ENCODE results near the gene ARSB.
"Not testable (repeated sequence)": the region's sequence is repeated elsewhere in the genome, so short reads cannot be mapped to it uniquely, and the experiment has no call there.

ARSB gene

GRCh38 chr5:78734950-78735349 lies 250.2 kb downstream of the ARSB start:
- ChIA-PET POLR2A (no interaction called here), CTCF (interaction anchor here (0.6 kb wide), 1 partner anchor 271 kb away, joined by 7 read pairs; no protein-coding TSS in a partner anchor)
- DNase-seq (ENCODE audit: extremely low spot score), result no peak
- TF ChIP-seq ELF4 (IDR thresholded peaks at IDR 0.05) (no peak), BHLHE40 (IDR thresholded peaks at IDR 0.05; ENCODE audit: borderline replicate concordance) (no peak), LEF1 (IDR thresholded peaks at IDR 0.05; ENCODE audit: borderline replicate concordance) (no peak), SUZ12 (IDR thresholded peaks at IDR 0.05) (no peak), ZNF384 (IDR thresholded peaks at IDR 0.05) (no peak), L3MBTL2 (conservative IDR thresholded peaks at IDR 0.05) (no peak), SP1 (IDR thresholded peaks at IDR 0.05) (no peak), ARNT (IDR thresholded peaks at IDR 0.05) (no peak)
- TF ChIP-seq, protein P1, sequence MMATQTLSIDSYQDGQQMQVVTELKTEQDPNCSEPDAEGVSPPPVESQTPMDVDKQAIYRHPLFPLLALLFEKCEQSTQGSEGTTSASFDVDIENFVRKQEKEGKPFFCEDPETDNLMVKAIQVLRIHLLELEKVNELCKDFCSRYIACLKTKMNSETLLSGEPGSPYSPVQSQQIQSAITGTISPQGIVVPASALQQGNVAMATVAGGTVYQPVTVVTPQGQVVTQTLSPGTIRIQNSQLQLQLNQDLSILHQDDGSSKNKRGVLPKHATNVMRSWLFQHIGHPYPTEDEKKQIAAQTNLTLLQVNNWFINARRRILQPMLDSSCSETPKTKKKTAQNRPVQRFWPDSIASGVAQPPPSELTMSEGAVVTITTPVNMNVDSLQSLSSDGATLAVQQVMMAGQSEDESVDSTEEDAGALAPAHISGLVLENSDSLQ (IDR thresholded peaks at IDR 0.05), result no peak

- CTCF ChIA-PET, result no interaction called here
- DNase-seq (ENCODE audit: extremely low spot score), result no peak
- POLR2A ChIA-PET, result no interaction called here
- TF ChIP-seq SUZ12 (IDR thresholded peaks at IDR 0.05), result no peak
- no peak for TF ChIP-seq FOXK2 (IDR thresholded peaks at IDR 0.05)
- no peak for TF ChIP-seq BHLHE40 (IDR thresholded peaks at IDR 0.05; ENCODE audit: borderline replicate concordance)
- no peak for TF ChIP-seq FOXM1 (IDR thresholded peaks at IDR 0.05; ENCODE audit: borderline replicate concordance)
- no peak for TF ChIP-seq ARNT (IDR thresholded peaks at IDR 0.05)
- no peak for TF ChIP-seq FOXA1 (IDR thresholded peaks at IDR 0.05)
- no peak for TF ChIP-seq HDGF (IDR thresholded peaks at IDR 0.05; ENCODE audit: borderline replicate concordance)
- no peak for TF ChIP-seq TARDBP (IDR thresholded peaks at IDR 0.05)
- TF ChIP-seq LEF1 (IDR thresholded peaks at IDR 0.05; ENCODE audit: borderline replicate concordance), result no peak
- no peak for TF ChIP-seq SP1 (IDR thresholded peaks at IDR 0.05)
- no peak for TF ChIP-seq NFRKB (IDR thresholded peaks at IDR 0.05)
- TF ChIP-seq CTBP1 (IDR thresholded peaks at IDR 0.05; ENCODE audit: borderline replicate concordance), result no peak
- TF ChIP-seq ZNF384 (IDR thresholded peaks at IDR 0.05), result no peak
- TF ChIP-seq L3MBTL2 (conservative IDR thresholded peaks at IDR 0.05), result no peak
These were observed 250.8 kb downstream of the ARSB start for GRCh38 chr5:78734094-78734845.

GRCh38 chr5:78732721-78733120 lies 252.4 kb downstream of the ARSB start:
- CTCF ChIA-PET; DNase-seq (ENCODE audit: extremely low spot score); POLR2A ChIA-PET: not testable (repeated sequence)

- TF ChIP-seq CTBP1 (IDR thresholded peaks at IDR 0.05; ENCODE audit: borderline replicate concordance), result no peak
- no peak for TF ChIP-seq HDGF (IDR thresholded peaks at IDR 0.05; ENCODE audit: borderline replicate concordance)
- no peak for TF ChIP-seq FOXM1 (IDR thresholded peaks at IDR 0.05; ENCODE audit: borderline replicate concordance)
- TF ChIP-seq, protein P1 (IDR thresholded peaks at IDR 0.05), result no peak
- no peak for TF ChIP-seq FOXK2 (IDR thresholded peaks at IDR 0.05)
- no peak for TF ChIP-seq L3MBTL2 (conservative IDR thresholded peaks at IDR 0.05)
- TF ChIP-seq BHLHE40 (IDR thresholded peaks at IDR 0.05; ENCODE audit: borderline replicate concordance), result no peak
- TF ChIP-seq FOXA1 (IDR thresholded peaks at IDR 0.05), result no peak
- no peak for TF ChIP-seq SP1 (IDR thresholded peaks at IDR 0.05)
- no peak for TF ChIP-seq TARDBP (IDR thresholded peaks at IDR 0.05)
- TF ChIP-seq LEF1 (IDR thresholded peaks at IDR 0.05; ENCODE audit: borderline replicate concordance), result no peak
- no peak for TF ChIP-seq ARNT (IDR thresholded peaks at IDR 0.05)
- no peak for TF ChIP-seq SUZ12 (IDR thresholded peaks at IDR 0.05)
- no peak for TF ChIP-seq ELF4 (IDR thresholded peaks at IDR 0.05)
- TF ChIP-seq ZNF384 (IDR thresholded peaks at IDR 0.05), result no peak
- no peak for TF ChIP-seq NFRKB (IDR thresholded peaks at IDR 0.05)
- DNase-seq (ENCODE audit: extremely low spot score), result no peak
- ChIA-PET POLR2A (no interaction called here), CTCF (no interaction called here)
These were observed 253.2 kb downstream of the ARSB start for GRCh38 chr5:78731884-78732283.

- ChIA-PET POLR2A (no interaction called here), CTCF (interaction anchor here (0.7 kb wide), 1 partner anchor 8 kb away, joined by 3 read pairs; no protein-coding TSS in a partner anchor)
- no peak for DNase-seq (ENCODE audit: extremely low spot score)
- TF ChIP-seq CTBP1 (IDR thresholded peaks at IDR 0.05; ENCODE audit: borderline replicate concordance), result no peak
- TF ChIP-seq ZNF384 (IDR thresholded peaks at IDR 0.05), result no peak
- TF ChIP-seq NFRKB (IDR thresholded peaks at IDR 0.05), result no peak
- TF ChIP-seq FOXA1 (IDR thresholded peaks at IDR 0.05), result no peak
- no peak for TF ChIP-seq LEF1 (IDR thresholded peaks at IDR 0.05; ENCODE audit: borderline replicate concordance)
- no peak for TF ChIP-seq SUZ12 (IDR thresholded peaks at IDR 0.05)
- no peak for TF ChIP-seq ARNT (IDR thresholded peaks at IDR 0.05)
- TF ChIP-seq L3MBTL2 (conservative IDR thresholded peaks at IDR 0.05), result no peak
- TF ChIP-seq, protein P1 (IDR thresholded peaks at IDR 0.05), result no peak
- TF ChIP-seq TARDBP (IDR thresholded peaks at IDR 0.05), result no peak
- no peak for TF ChIP-seq BHLHE40 (IDR thresholded peaks at IDR 0.05; ENCODE audit: borderline replicate concordance)
- no peak for TF ChIP-seq SP1 (IDR thresholded peaks at IDR 0.05)
These were observed 254.6 kb downstream of the ARSB start for GRCh38 chr5:78730300-78731094.
